HepG2 (cell line): ENCODE results near the gene CTRL. TPM values are rescaled to one million over a fixed set of nuclear protein-coding genes. Genes with fewer than 3 reads are reported as not detected.

Source experiments
- ATAC-seq: fragments of 200-7000 bp; cut with Tn5 transposase; 3 replicates; pipeline ENCODE4 v1.9.1; 2020; ENCODE audit warnings: mild to moderate bottlenecking, moderate library complexity
- BruUV-seq: library from RNA; stranded (reverse); fragments of 400-500 nt; replicated peaks from 2 replicates; lab custom pipeline; 2021; lab: Mats Ljungman, UMichigan
- CTCF ChIA-PET: fragments of 300-600 bp; formaldehyde crosslinking; extraction: SDS; loops from one replicate; lab custom pipeline; 2021; ENCODE audit warnings: low total read pairs, inconsistent platforms, low intra/inter-chr PET ratio; lab: Yijun Ruan, JAX
- POLR2A ChIA-PET: fragments of 350-600 bp; sonication (Branson Sonifier 250); formaldehyde crosslinking; loops from one replicate; lab custom pipeline; 2020; ENCODE audit warnings: antibody characterized with exemption, inconsistent platforms; lab: Yijun Ruan, JAX
- DNase-seq: peaks from one replicate; pipeline ENCODE4 v3.0.0-alpha.2; 2015; ENCODE audit warnings: low spot score
- FAIRE-seq: peaks from 3 replicates; lab custom pipeline; 2011; peaks lifted over from hg19 to GRCh38; lab: Jason Lieb, UNC
- H2AFZ ChIP-seq: one replicate; pipeline ENCODE4 v1.6.1; 2011; ENCODE audit warnings: low read length, inconsistent platforms
- H3K27ac ChIP-seq: fragments of 300-600 bp; 3 replicates; pipeline ENCODE4 v1.8.0; 2011; ENCODE audit warnings: mixed run types, mild to moderate bottlenecking, mixed read lengths, low read length, inconsistent platforms; ENCODE audit not compliant: insufficient read depth; ENCODE audit errors: extremely low read length
- H3K27me3 ChIP-seq, 2 experiments: fragments of 200-600 bp in 1 of 2; 2 replicates in 1 of 2; 3 replicates in 1 of 2; pipeline versions ENCODE4 v1.6.0 to v1.8.0; 2011; ENCODE audit warnings: low read length in 2 of 2, mild to moderate bottlenecking in 2 of 2, moderate library complexity in 2 of 2, inconsistent platforms in 1 of 2; ENCODE audit not compliant: insufficient read depth in 2 of 2, control insufficient read depth in 1 of 2
- H3K36me3 ChIP-seq, 2 experiments: fragments of 200-600 bp in 1 of 2; replicated peaks in 1 of 2; 2 replicates in 1 of 2; 3 replicates in 1 of 2; pipeline versions ENCODE4 v1.5.1 to v1.8.0; 2011; ENCODE audit warnings: low read length in 2 of 2, inconsistent platforms in 1 of 2; ENCODE audit not compliant: insufficient read depth in 2 of 2, control insufficient read depth in 1 of 2
- H3K4me1 ChIP-seq: 2 replicates; pipeline ENCODE4 v1.5.1; 2012; ENCODE audit warnings: low read length, inconsistent platforms; ENCODE audit not compliant: insufficient read depth
- H3K4me2 ChIP-seq: 2 replicates; pipeline ENCODE4 v1.6.0; 2011; ENCODE audit warnings: low read depth, low read length, inconsistent platforms
- H3K4me3 ChIP-seq, 3 experiments: fragments of 200-600 bp in 1 of 3; sonication (generic), shearing (Covaris generic) in 1 of 3; replicated peaks in 1 of 3; 2 replicates each; pipeline ENCODE4 v1.5.1; 2011 to 2016; ENCODE audit warnings: low read length in 3 of 3, inconsistent platforms in 2 of 3, low read depth in 2 of 3, mild to moderate bottlenecking in 2 of 3, control low read depth in 1 of 3, mixed read lengths in 1 of 3; ENCODE audit not compliant: insufficient read depth in 1 of 3
- H3K79me2 ChIP-seq: one replicate; pipeline ENCODE4 v1.6.1; 2011; ENCODE audit warnings: low read length, inconsistent platforms; ENCODE audit not compliant: insufficient read depth
- H3K9ac ChIP-seq: 2 replicates; pipeline ENCODE4 v1.6.0; 2011; ENCODE audit warnings: mild to moderate bottlenecking, low read depth, low read length, inconsistent platforms; ENCODE audit not compliant: insufficient read depth
- H3K9me3 ChIP-seq: 2 replicates; pipeline ENCODE4 v1.5.1; 2012; ENCODE audit warnings: mild to moderate bottlenecking, low read length
- H4K20me1 ChIP-seq: 2 replicates; pipeline ENCODE4 v1.6.0; 2011; ENCODE audit warnings: inconsistent platforms, mild to moderate bottlenecking, low read length, moderate library complexity; ENCODE audit not compliant: insufficient read depth
- AGO1 ChIP-seq: fragments of 200-400 bp; formaldehyde crosslinking; IDR thresholded peaks from 2 replicates; pipeline ENCODE4 v1.6.1; 2017; ENCODE audit warnings: mild to moderate bottlenecking, low read depth, low read length, moderate library complexity; ENCODE audit not compliant: poor library complexity, severe bottlenecking
- AGO2 ChIP-seq: fragments of 200-400 bp; formaldehyde crosslinking; optimal IDR thresholded peaks from 2 replicates; pipeline ENCODE3; 2017; ENCODE audit warnings: mild to moderate bottlenecking, low read depth, low read length, moderate library complexity
- FOXA1 ChIP-seq, 2 experiments: fragments of 450-650 bp in 1 of 2; sonication (generic) in 1 of 2; formaldehyde crosslinking in 1 of 2; IDR thresholded peaks; 2 replicates each; pipeline versions ENCODE4 v1.4.0 to v1.6.1; 2016 to 2020; ENCODE audit warnings: missing genetic modification reagents in 1 of 2
- KDM5B ChIP-seq: sonication (generic); formaldehyde crosslinking; IDR thresholded peaks from 2 replicates; pipeline ENCODE4 v1.4.0; 2020; ENCODE audit warnings: missing genetic modification reagents, mild to moderate bottlenecking, borderline replicate concordance
- NAIF1 ChIP-seq: sonication (generic); formaldehyde crosslinking; IDR thresholded peaks from 2 replicates; pipeline ENCODE4 v1.5.0; 2020; ENCODE audit warnings: mild to moderate bottlenecking, missing genetic modification reagents, borderline replicate concordance
- NFKBIZ ChIP-seq: IDR thresholded peaks from 2 replicates; pipeline ENCODE4 v1.6.1; 2018; ENCODE audit warnings: missing genetic modification reagents, missing compliant biosample characterization
- RFX3 ChIP-seq: IDR thresholded peaks from 2 replicates; pipeline ENCODE4 v1.6.1; 2016; ENCODE audit warnings: missing biosample characterization, missing genetic modification reagents
- SIN3A ChIP-seq: IDR thresholded peaks from 2 replicates; pipeline ENCODE4 v1.6.1; 2011; ENCODE audit warnings: low read depth, mild to moderate bottlenecking, control low read depth, low read length, borderline replicate concordance
- WGBS: methylation state at CpG from one replicate; pipeline ENCODE4 v1.1.6; 2017; ENCODE audit warnings: low lambda C conversion rate; 5-methylcytosine and 5-hydroxymethylcytosine counted together
- in situ Hi-C: cut with HindIII; loops from 2 replicates; pipeline ENCODE4 v1.10.0; 2017; ENCODE audit warnings: low pct_unique_long_range_greater_than_20kb; ENCODE audit not compliant: extremely low pct_ligation_motif_present
- intact Hi-C: fragments of 100-400 bp; cut with micrococcal nuclease; formaldehyde crosslinking; loops from one replicate; pipeline ENCODE4 v1.10.0; 2022; ENCODE audit not compliant: unreplicated experiment
- polyA plus RNA-seq, 8 experiments: library from polyadenylated mRNA; depleted of rRNA in 3 of 8; stranded (reverse) in 7 of 8; unstranded in 1 of 8; fragments of >200 nt; fragmentation: Illumina TruSeq in 4 of 8; extraction: Trizol in 4 of 8; gene quantifications; 2 replicates each; pipeline versions ENCODE4 v1.2.1 to v1.2.3, GENCODE V29; 2011 to 2016; ENCODE audit warnings: low read depth in 4 of 8, missing spikeins in 1 of 8, mixed read lengths in 1 of 8; ENCODE audit not compliant: insufficient read depth in 1 of 8
- total RNA-seq, 5 experiments: library from RNA; depleted of rRNA; stranded (reverse); fragments of >200 nt; fragmentation: Illumina TruSeq; extraction: Trizol; gene quantifications; 2 replicates each; pipeline ENCODE4 v1.2.3, GENCODE V29; 2016; ENCODE audit warnings: low read depth in 1 of 5
- TF ChIP-seq, protein P1 (sequence below): sonication (generic); formaldehyde crosslinking; conservative IDR thresholded peaks from 2 replicates; pipeline ENCODE4 v1.4.0; 2020; ENCODE audit warnings: missing genetic modification reagents
- TF ChIP-seq, protein P2 (sequence below): sonication (generic); formaldehyde crosslinking; IDR thresholded peaks from 2 replicates; pipeline ENCODE4 v1.8.0; 2022; ENCODE audit warnings: missing genetic modification reagents, mild to moderate bottlenecking, borderline replicate concordance
- TF ChIP-seq, protein P3 (sequence below): sonication (generic); formaldehyde crosslinking; IDR thresholded peaks from 2 replicates; pipeline ENCODE4 v1.5.1; 2020; ENCODE audit warnings: mild to moderate bottlenecking, missing genetic modification reagents, moderate library complexity

CTRL gene
- total and polyA plus RNA-seq, 2 of the 13 experiments (the other 11 are each of a cell fraction or from before 2014, with no cell fraction given): 1.9 to 2.7 TPM

DNA sequence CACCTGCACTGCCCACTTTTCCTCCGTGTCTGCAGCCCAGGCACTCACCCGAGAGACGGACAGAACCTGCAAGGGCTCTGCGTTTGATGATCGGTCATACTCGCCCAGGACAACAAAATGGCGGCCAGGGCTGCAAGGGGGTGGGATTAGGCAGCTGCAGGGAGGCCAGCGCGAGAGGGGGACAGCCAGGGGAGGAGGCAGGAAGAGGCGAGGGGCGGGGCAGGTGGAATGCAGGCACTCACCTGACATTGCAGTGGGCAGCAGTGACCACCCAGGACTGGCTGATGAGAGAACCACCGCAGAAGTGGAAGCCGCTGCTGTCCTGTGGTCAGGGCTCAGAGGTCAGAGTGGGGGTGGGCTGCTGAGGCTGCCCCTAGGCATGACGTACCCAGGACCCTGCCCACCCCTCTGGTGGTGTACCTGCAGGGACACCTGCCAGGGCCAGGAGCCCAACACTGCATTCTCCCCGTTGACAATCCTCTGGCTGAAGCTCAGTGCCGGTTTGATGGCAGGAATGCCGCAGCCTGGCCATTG lies 917 bp downstream of the CTRL start:
- H3K4me1 ChIP-seq: peaks cover 19% of the 10 kb centered on the region
- TF ChIP-seq KDM5B (CRISPR knock-in tag): no peak
- TF ChIP-seq NFKBIZ (CRISPR knock-in tag): no peak
- TF ChIP-seq AGO1: peak; percentile 7
- TF ChIP-seq, protein P1, sequence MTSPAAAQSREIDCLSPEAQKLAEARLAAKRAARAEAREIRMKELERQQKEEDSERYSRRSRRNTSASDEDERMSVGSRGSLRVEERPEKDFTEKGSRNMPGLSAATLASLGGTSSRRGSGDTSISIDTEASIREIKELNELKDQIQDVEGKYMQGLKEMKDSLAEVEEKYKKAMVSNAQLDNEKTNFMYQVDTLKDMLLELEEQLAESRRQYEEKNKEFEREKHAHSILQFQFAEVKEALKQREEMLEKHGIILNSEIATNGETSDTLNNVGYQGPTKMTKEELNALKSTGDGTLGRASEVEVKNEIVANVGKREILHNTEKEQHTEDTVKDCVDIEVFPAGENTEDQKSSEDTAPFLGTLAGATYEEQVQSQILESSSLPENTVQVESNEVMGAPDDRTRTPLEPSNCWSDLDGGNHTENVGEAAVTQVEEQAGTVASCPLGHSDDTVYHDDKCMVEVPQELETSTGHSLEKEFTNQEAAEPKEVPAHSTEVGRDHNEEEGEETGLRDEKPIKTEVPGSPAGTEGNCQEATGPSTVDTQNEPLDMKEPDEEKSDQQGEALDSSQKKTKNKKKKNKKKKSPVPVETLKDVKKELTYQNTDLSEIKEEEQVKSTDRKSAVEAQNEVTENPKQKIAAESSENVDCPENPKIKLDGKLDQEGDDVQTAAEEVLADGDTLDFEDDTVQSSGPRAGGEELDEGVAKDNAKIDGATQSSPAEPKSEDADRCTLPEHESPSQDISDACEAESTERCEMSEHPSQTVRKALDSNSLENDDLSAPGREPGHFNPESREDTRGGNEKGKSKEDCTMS (CRISPR knock-in tag): no peak
- no peak for TF ChIP-seq RFX3
- TF ChIP-seq, protein P2, sequence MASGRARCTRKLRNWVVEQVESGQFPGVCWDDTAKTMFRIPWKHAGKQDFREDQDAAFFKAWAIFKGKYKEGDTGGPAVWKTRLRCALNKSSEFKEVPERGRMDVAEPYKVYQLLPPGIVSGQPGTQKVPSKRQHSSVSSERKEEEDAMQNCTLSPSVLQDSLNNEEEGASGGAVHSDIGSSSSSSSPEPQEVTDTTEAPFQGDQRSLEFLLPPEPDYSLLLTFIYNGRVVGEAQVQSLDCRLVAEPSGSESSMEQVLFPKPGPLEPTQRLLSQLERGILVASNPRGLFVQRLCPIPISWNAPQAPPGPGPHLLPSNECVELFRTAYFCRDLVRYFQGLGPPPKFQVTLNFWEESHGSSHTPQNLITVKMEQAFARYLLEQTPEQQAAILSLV (CRISPR knock-in tag): no peak
- no peak for TF ChIP-seq SIN3A
- TF ChIP-seq, protein P3, sequence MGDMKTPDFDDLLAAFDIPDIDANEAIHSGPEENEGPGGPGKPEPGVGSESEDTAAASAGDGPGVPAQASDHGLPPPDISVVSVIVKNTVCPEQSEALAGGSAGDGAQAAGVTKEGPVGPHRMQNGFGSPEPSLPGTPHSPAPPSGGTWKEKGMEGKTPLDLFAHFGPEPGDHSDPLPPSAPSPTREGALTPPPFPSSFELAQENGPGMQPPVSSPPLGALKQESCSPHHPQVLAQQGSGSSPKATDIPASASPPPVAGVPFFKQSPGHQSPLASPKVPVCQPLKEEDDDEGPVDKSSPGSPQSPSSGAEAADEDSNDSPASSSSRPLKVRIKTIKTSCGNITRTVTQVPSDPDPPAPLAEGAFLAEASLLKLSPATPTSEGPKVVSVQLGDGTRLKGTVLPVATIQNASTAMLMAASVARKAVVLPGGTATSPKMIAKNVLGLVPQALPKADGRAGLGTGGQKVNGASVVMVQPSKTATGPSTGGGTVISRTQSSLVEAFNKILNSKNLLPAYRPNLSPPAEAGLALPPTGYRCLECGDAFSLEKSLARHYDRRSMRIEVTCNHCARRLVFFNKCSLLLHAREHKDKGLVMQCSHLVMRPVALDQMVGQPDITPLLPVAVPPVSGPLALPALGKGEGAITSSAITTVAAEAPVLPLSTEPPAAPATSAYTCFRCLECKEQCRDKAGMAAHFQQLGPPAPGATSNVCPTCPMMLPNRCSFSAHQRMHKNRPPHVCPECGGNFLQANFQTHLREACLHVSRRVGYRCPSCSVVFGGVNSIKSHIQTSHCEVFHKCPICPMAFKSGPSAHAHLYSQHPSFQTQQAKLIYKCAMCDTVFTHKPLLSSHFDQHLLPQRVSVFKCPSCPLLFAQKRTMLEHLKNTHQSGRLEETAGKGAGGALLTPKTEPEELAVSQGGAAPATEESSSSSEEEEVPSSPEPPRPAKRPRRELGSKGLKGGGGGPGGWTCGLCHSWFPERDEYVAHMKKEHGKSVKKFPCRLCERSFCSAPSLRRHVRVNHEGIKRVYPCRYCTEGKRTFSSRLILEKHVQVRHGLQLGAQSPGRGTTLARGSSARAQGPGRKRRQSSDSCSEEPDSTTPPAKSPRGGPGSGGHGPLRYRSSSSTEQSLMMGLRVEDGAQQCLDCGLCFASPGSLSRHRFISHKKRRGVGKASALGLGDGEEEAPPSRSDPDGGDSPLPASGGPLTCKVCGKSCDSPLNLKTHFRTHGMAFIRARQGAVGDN (CRISPR knock-in tag): no peak
- TF ChIP-seq FOXA1 (IDR thresholded peaks at IDR 0.05): no peak
- TF ChIP-seq FOXA1 (CRISPR knock-in tag; IDR thresholded peaks at IDR 0.05): no peak
- TF ChIP-seq AGO2: peak; percentile 87
- no peak for TF ChIP-seq NAIF1
- FAIRE-seq (no peak), ATAC-seq (no peak), DNase-seq (no peak)
- in situ Hi-C loops (loop anchor here (10.0 kb wide), 1 partner anchor 266 kb away; the partner anchor contains the start of genes ACD, C16orf86, ENKD1 and PARD6A), intact Hi-C loops (no loop called here)
- peaks cover 6% of the 10 kb centered on the region for H3K79me2 ChIP-seq
- no peak overlapping the region for H3K4me3 ChIP-seq
- no peak overlapping the region for H3K27ac ChIP-seq
- no peaks in the 10 kb centered on the region; the same call in 1 of the 2 replicates for H4K20me1 ChIP-seq
- ChIA-PET POLR2A (interaction anchor here (1.2 to 2.4 kb wide), 3 partner anchors 13 to 37 kb away, joined by 3 to 8 read pairs (median 4); partner anchors contain the start of gene LCAT), CTCF (interaction anchor here (5.5 kb wide), 1 partner anchor 46 kb away, joined by 63 read pairs; the partner anchor contains the start of gene NRN1L)
- WGBS: 96% methylated on average over 14 of the region's 17 CpGs
- H2AFZ ChIP-seq: no peak overlapping the region
- H3K4me2 ChIP-seq: no peak overlapping the region
- peaks cover 18 to 27% of the 10 kb centered on the region in 2 experiments for H3K36me3 ChIP-seq
- no TSS peak for BruUV-seq
- no peak overlapping the region for H3K9ac ChIP-seq
- H3K27me3 ChIP-seq: no peaks in the 10 kb centered on the region; a peak in 1 of 5 replicates
- H3K9me3 ChIP-seq: no peaks in the 10 kb centered on the region
